Bronchial epithelial cell (primary cell): ENCODE data around the gene RTKN. TPM values are rescaled to one million over a fixed set of nuclear protein-coding genes. Genes with fewer than 3 reads are reported as not detected.
"Not testable (repeated sequence)": the region's sequence is repeated elsewhere in the genome, so short reads cannot be mapped to it uniquely, and the experiment has no call there.

ENCODE experiments used
- DNase-seq: peaks from one replicate; pipeline ENCODE4 v3.0.0-alpha.2; 2010; ENCODE audit warnings: low read depth
- FAIRE-seq: peaks from 2 replicates; lab custom pipeline; 2011; peaks lifted over from hg19 to GRCh38; lab: Jason Lieb, UNC
- H3K27me3 ChIP-seq: 2 replicates; pipeline ENCODE4 v1.5.1; 2011; ENCODE audit warnings: low read length; ENCODE audit not compliant: control insufficient read depth, insufficient read depth
- H3K36me3 ChIP-seq: 2 replicates; pipeline ENCODE4 v1.5.1; 2011; ENCODE audit warnings: low read length; ENCODE audit not compliant: control insufficient read depth, insufficient read depth
- H3K4me3 ChIP-seq: 2 replicates; pipeline ENCODE4 v1.5.1; 2011; ENCODE audit warnings: mild to moderate bottlenecking, low read depth, low read length, control low read depth
- CTCF ChIP-seq: IDR thresholded peaks from 2 replicates; pipeline ENCODE4 v1.5.1; 2011; ENCODE audit warnings: mild to moderate bottlenecking, moderate library complexity, low read length, control low read depth, inconsistent platforms; ENCODE audit not compliant: insufficient read depth, severe bottlenecking
- total RNA-seq: library from RNA; depleted of rRNA; stranded (reverse); fragments of >200 nt; gene quantifications from 2 replicates; pipeline ENCODE4 v1.2.1, GENCODE V29; 2014

Gene RTKN
- total RNA-seq, 1 donor from 2014 or later = 22.1 TPM

- Histone ChIP-seq H3K36me3 (no peaks in the 10 kb centered on the region), H3K4me3 (no peak overlapping the region), H3K27me3 (no peaks in the 10 kb centered on the region)
- FAIRE-seq (no peak), DNase-seq (no peak)
- no peak for TF ChIP-seq CTCF
These were observed 5.7 kb upstream of the RTKN start for GRCh38 chr2:74447230-74447999.

- Histone ChIP-seq H3K27me3 (no peaks in the 10 kb centered on the region), H3K4me3 (no peak overlapping the region), H3K36me3 (no peaks in the 10 kb centered on the region)
- DNase-seq (no peak), FAIRE-seq (no peak)
- TF ChIP-seq CTCF = no peak
These were observed 3.0 kb upstream of the RTKN start for GRCh38 chr2:74444498-74445318.

GRCh38 chr2:74442483-74443297 is 953 bp upstream of the RTKN start:
- H3K4me3 ChIP-seq = peak overlapping the region; percentile 64
- not testable (repeated sequence) for H3K27me3 ChIP-seq, FAIRE-seq, H3K36me3 ChIP-seq, DNase-seq

- FAIRE-seq (no peak), DNase-seq (no peak)
- Histone ChIP-seq H3K4me3 (peak overlapping the region; percentile 64), H3K36me3 (peaks cover under 1% of the 10 kb centered on the region), H3K27me3 (no peaks in the 10 kb centered on the region)
- no peak for TF ChIP-seq CTCF
These were observed 507 bp downstream of the RTKN start for GRCh38 chr2:74441170-74441689.

GRCh38 chr2:74440378-74441169 is 1.2 kb downstream of the RTKN start:
- TF ChIP-seq CTCF = peak; percentile 31
- peak; percentile 55 for DNase-seq
- no peaks in the 10 kb centered on the region for H3K27me3 ChIP-seq
- peak overlapping the region; percentile 64 for H3K4me3 ChIP-seq
- no peak for FAIRE-seq
- peaks cover 2% of the 10 kb centered on the region for H3K36me3 ChIP-seq
